Pancreas (tissue), 10 donors: ENCODE data around the gene ROR2. TPM values are rescaled to one million over a fixed set of nuclear protein-coding genes. Genes with fewer than 3 reads are reported as not detected.

Experiments
- ATAC-seq, 4 donors: fragments of 200-7000 bp; cut with Tn5 transposase; one replicate each; pipeline versions ENCODE4 v1.8.0 to v1.9.1; 2020; ENCODE audit warnings: mild to moderate bottlenecking in 4 of 4, moderate library complexity in 4 of 4
- DNase-seq, 6 donors: peaks; one replicate each; pipeline ENCODE4 v3.0.0-alpha.2; 2020
- FAIRE-seq: peaks from 2 replicates; lab custom pipeline; 2012; peaks lifted over from hg19 to GRCh38; lab: Jason Lieb, UNC
- H3K27ac ChIP-seq, 4 donors: fragments of 200-600 bp; sonication (generic); 1 replicate in 3 of 4; 2 replicates in 1 of 4; pipeline versions ENCODE4 v1.5.0 to v1.8.0; 2020
- H3K27me3 ChIP-seq, 4 donors: fragments of 200-600 bp; one replicate each; pipeline ENCODE4 v1.8.0; 2021
- H3K36me3 ChIP-seq, 3 donors: fragments of 200-600 bp; sonication (generic) in 1 of 3; one replicate each; pipeline versions ENCODE4 v1.5.0 to v1.8.0; 2020 to 2021
- H3K4me1 ChIP-seq, 3 donors: fragments of 200-600 bp; one replicate each; pipeline ENCODE4 v1.8.0; 2021
- H3K4me3 ChIP-seq, 4 donors: fragments of 200-600 bp; sonication (generic) in 2 of 4; one replicate each; pipeline versions ENCODE4 v1.5.0 to v1.8.0; 2020 to 2021
- H3K9me3 ChIP-seq, 4 donors: fragments of 200-600 bp; one replicate each; pipeline ENCODE4 v1.8.0; 2021
- WGBS, 2 donors: extraction: QIAGEN DNeasy Blood & Tissue Kit; methylation state at CpG; one replicate each; pipeline ENCODE4 v1.1.7; 2013; 5-methylcytosine and 5-hydroxymethylcytosine counted together
- intact Hi-C, 3 donors: fragments of 100-400 bp; cut with DNase I; formaldehyde crosslinking; loops; one replicate each; pipeline versions ENCODE4 v1.11.1 to v1.14.2; 2022
- polyA plus RNA-seq, 2 donors: library from polyadenylated mRNA; stranded (reverse); fragments of 200-250 nt; gene quantifications; one replicate each; pipeline ENCODE4 v1.2.3, GENCODE V29; 2013
- total RNA-seq, 6 donors: library from RNA; stranded (reverse); fragmentation: NEBNext Ultra II Directional in 4 of 6; extraction: Animal tissue kit (Norgen Biotek cat#: 25700) in 4 of 6; gene quantifications; one replicate each; pipeline versions ENCODE4 v1.2.1 to v1.2.4, GENCODE V29; 2021 to 2023
- TF ChIP-seq, protein P1 (sequence below), 4 donors: fragments of 200-600 bp; sonication (generic) in 3 of 4; IDR thresholded peaks; one replicate each; pipeline versions ENCODE4 v1.5.0 to v1.8.0; 2021; ENCODE audit warnings: antibody characterized with exemption in 4 of 4
- donor health status: healthy with polysubstance abuse.
- donor health status: DM: no; HTN: no; CAD: no; lungs with moderate emphysema.
- donor health status: DM: no; HTN: no; CAD: no.
- donor health status: control.
- donor health status: control.
- donor health status: Bipolar disorder and iron deficiency.
- donor health status: DM: yes; HTN: yes; CAD: no.
- donor health status: DM: no; HTN: no; CAD: no.
- donor health status: DM: no; HTN: no; CAD: no.
- donor health status: DM: yes; HTN: yes; CAD: no.

ROR2 gene
- total and polyA plus RNA-seq, 8 donors, result 0.67 to 6.3 (median 1.2) TPM

DNA sequence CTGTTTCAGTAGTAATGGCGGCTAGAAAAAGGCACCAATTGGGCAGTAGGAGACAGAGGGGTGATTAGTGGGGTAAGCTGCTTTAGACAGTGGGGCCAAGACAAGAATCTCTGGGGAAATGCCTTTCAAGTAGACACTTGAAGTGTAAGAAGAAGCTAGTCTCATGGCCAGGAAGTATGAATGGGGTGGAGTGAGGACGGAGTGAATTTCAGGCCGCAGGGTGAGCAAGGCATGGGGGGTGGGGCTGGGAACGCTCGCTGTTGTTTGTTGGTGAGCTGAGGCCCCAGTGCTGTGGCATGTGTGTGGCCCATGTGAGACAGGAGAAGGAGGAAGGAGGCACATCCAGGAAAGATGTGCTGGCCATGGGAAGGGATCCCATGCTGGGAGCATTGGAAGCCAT, 377.2 kb downstream of the ROR2 start:
- H3K27me3 ChIP-seq, result no peaks in the 10 kb centered on the region
- H3K4me3 ChIP-seq, result no peak overlapping the region
- H3K4me1 ChIP-seq, result no peaks in the 10 kb centered on the region
- no peaks in the 10 kb centered on the region for H3K9me3 ChIP-seq
- TF ChIP-seq, protein P1, sequence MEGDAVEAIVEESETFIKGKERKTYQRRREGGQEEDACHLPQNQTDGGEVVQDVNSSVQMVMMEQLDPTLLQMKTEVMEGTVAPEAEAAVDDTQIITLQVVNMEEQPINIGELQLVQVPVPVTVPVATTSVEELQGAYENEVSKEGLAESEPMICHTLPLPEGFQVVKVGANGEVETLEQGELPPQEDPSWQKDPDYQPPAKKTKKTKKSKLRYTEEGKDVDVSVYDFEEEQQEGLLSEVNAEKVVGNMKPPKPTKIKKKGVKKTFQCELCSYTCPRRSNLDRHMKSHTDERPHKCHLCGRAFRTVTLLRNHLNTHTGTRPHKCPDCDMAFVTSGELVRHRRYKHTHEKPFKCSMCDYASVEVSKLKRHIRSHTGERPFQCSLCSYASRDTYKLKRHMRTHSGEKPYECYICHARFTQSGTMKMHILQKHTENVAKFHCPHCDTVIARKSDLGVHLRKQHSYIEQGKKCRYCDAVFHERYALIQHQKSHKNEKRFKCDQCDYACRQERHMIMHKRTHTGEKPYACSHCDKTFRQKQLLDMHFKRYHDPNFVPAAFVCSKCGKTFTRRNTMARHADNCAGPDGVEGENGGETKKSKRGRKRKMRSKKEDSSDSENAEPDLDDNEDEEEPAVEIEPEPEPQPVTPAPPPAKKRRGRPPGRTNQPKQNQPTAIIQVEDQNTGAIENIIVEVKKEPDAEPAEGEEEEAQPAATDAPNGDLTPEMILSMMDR (IDR thresholded peaks at IDR 0.05), result no peak
- H3K27ac ChIP-seq, result no peak overlapping the region
- no peak for ATAC-seq
- intact Hi-C loops, result no loop called here
- no peak for FAIRE-seq
- DNase-seq, result no peak
- no peaks in the 10 kb centered on the region for H3K36me3 ChIP-seq
- 86 to 90% methylated on average over 5 of the region's 5 CpGs for WGBS, 2 donors

- peak in 2 of 4 donors; percentile 26 to 47 for ATAC-seq
- no peaks in the 10 kb centered on the region for H3K4me1 ChIP-seq
- no peaks in the 10 kb centered on the region for H3K27me3 ChIP-seq
- DNase-seq, result no peak
- no peak overlapping the region for H3K4me3 ChIP-seq
- H3K9me3 ChIP-seq, result no peaks in the 10 kb centered on the region
- intact Hi-C loops, result no loop called here
- no peak for FAIRE-seq
- no peaks in the 10 kb centered on the region for H3K36me3 ChIP-seq
- TF ChIP-seq, protein P1 (IDR thresholded peaks at IDR 0.05), result no peak
- WGBS, 2 donors, result 11 to 20% methylated on average over 4 of the region's 4 CpGs
- H3K27ac ChIP-seq, result no peak overlapping the region
These were observed 378.0 kb downstream of the ROR2 start for GRCh38 chr9:91572044-91572443.

- ATAC-seq (no peak), FAIRE-seq (no peak), DNase-seq (no peak)
- H3K4me1 ChIP-seq, result no peaks in the 10 kb centered on the region
- H3K4me3 ChIP-seq, result no peak overlapping the region
- intact Hi-C loops, result no loop called here
- H3K9me3 ChIP-seq, result no peaks in the 10 kb centered on the region
- H3K27me3 ChIP-seq, result no peaks in the 10 kb centered on the region
- TF ChIP-seq, protein P1 (IDR thresholded peaks at IDR 0.05), result no peak
- no peak overlapping the region for H3K27ac ChIP-seq
- no peaks in the 10 kb centered on the region for H3K36me3 ChIP-seq
These were observed 379.0 kb downstream of the ROR2 start for GRCh38 chr9:91571036-91571435.

DNA sequence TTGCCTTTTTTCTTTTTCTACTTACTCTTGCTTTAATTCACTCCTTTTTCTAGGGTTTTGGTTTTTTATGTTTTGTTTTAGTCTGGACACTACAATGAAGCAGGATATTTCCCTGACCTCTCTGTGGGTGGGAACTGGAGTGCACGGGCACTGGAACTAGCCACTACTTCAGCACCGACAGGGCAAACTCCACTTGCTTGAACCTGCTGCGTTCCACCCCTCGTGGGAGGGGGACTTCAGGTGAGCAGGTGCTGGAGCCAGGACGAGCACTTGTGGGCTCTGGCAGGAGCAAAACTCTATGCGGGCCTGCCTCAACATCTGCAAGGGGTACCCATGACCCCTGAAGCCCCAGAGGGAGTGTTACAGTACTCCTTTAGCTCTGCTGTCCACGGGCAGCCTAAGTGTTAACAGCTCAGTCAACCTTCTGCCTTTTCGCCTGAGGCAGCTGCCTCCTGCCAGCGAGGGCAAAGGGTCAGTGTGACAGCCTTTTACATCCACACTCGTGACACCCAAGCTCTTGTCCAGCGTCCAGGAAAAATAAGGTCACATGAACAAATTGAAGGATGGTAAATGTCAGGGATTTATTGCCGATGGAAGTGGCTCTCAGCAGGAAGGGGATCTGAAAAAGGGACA, 382.3 kb downstream of the ROR2 start:
- no peak overlapping the region for H3K27ac ChIP-seq
- TF ChIP-seq, protein P1 (IDR thresholded peaks at IDR 0.05), result no peak
- no peak overlapping the region for H3K4me3 ChIP-seq
- H3K4me1 ChIP-seq, result no peaks in the 10 kb centered on the region
- intact Hi-C loops, result no loop called here
- WGBS, 2 donors, result 53 to 63% methylated on average over 12 of the region's 12 CpGs
- DNase-seq, result peak in 1 of 6 donors; percentile 12
- H3K36me3 ChIP-seq, result no peaks in the 10 kb centered on the region
- H3K9me3 ChIP-seq, result no peaks in the 10 kb centered on the region
- FAIRE-seq, result no peak
- ATAC-seq, result no peak
- H3K27me3 ChIP-seq, result no peaks in the 10 kb centered on the region

- ATAC-seq (no peak), DNase-seq (no peak), FAIRE-seq (no peak)
- H3K4me1 ChIP-seq, result no peaks in the 10 kb centered on the region
- H3K9me3 ChIP-seq, result no peaks in the 10 kb centered on the region
- intact Hi-C loops, result no loop called here
- TF ChIP-seq, protein P1 (IDR thresholded peaks at IDR 0.05), result no peak
- 77 to 86% methylated on average over 3 of the region's 3 CpGs for WGBS, 2 donors
- H3K27me3 ChIP-seq, result no peaks in the 10 kb centered on the region
- H3K27ac ChIP-seq, result no peak overlapping the region
- H3K4me3 ChIP-seq, result no peak overlapping the region
- H3K36me3 ChIP-seq, result no peaks in the 10 kb centered on the region
These were observed 385.9 kb downstream of the ROR2 start for GRCh38 chr9:91564081-91564670.
